Measurements from ENCODE around the gene FAM136A.
"Not testable (repeated sequence)": the region's sequence is repeated elsewhere in the genome, so short reads cannot be mapped to it uniquely, and the experiment has no call there.

The FAM136A gene

GRCh38 chr2:70283500-70284191, 18.2 kb downstream of the FAM136A start:
- no peak for DNase-seq

GRCh38 chr2:70282439-70282838, 19.4 kb downstream of the FAM136A start:
- no peak for DNase-seq

- DNase-seq: no peak
These were observed 21.5 kb downstream of the FAM136A start for GRCh38 chr2:70280242-70280798.

- DNase-seq: no peak
These were observed 31.5 kb downstream of the FAM136A start for GRCh38 chr2:70270323-70270722.

- DNase-seq: not testable (repeated sequence)
These were observed 32.2 kb downstream of the FAM136A start for GRCh38 chr2:70269422-70270302.

- DNase-seq: not testable (repeated sequence)
These were observed 34.9 kb downstream of the FAM136A start for GRCh38 chr2:70266925-70267324.

- no peak for DNase-seq
These were observed 40.4 kb downstream of the FAM136A start for GRCh38 chr2:70261501-70261900.

GRCh38 chr2:70258532-70258875, 43.4 kb downstream of the FAM136A start:
- peak in 1 of 3 donors; percentile 8 for DNase-seq

GRCh38 chr2:70255637-70256314, 46.1 kb downstream of the FAM136A start:
- DNase-seq: no peak

- no peak for DNase-seq
These were observed 51.4 kb downstream of the FAM136A start for GRCh38 chr2:70250434-70250833.

GRCh38 chr2:70248181-70248847, 53.6 kb downstream of the FAM136A start, which contains the start of gene TIA1:
TSS of gene TIA1 (minus strand) at chr2:70248628. CDS start at chr2:70248430, 198 bp downstream.
- peak; percentile 99 to 100 (median 100) for DNase-seq

GRCh38 chr2:70247364-70248180, 54.3 kb downstream of the FAM136A start:
- DNase-seq: peak; percentile 42 to 70 (median 45)

All from suppressor macrophage treated with lipopolysaccharide for 1 hour (primary cell).